ENCODE data around the gene IL6ST. TPM values are rescaled to one million over a fixed set of nuclear protein-coding genes. Genes with fewer than 3 reads are reported as not detected.
"Not testable (repeated sequence)": the region's sequence is repeated elsewhere in the genome, so short reads cannot be mapped to it uniquely, and the experiment has no call there.

The IL6ST gene
- total RNA-seq, 4 donors from 2014 or later, result 384 to 561 (median 517) TPM

GRCh38 chr5:55988979-55989638 lies 5.7 kb downstream of the IL6ST start:
- intact Hi-C loops (cut with DNase I), result loop anchor here (10.0 kb wide), 1 partner anchor 54 kb away; no protein-coding TSS in a partner anchor
- WGBS, result 66% methylated on average over 4 of the region's 4 CpGs
- no peak for DNase-seq (ENCODE audit: extremely low spot score)
- H3K9me3 ChIP-seq, result no peaks in the 10 kb centered on the region
- peak overlapping the region in 1 of 4 donors; percentile 24 for H3K27ac ChIP-seq (replicated peaks in 1 of 4)
- peaks cover 36 to 85% (median 67%) of the 10 kb centered on the region in 4 donors for H3K4me1 ChIP-seq
- H3K36me3 ChIP-seq, result peaks cover 0 to 7% (median 0%) of the 10 kb centered on the region in 4 donors
- no peaks in the 10 kb centered on the region for H3K27me3 ChIP-seq
- no peak for TF ChIP-seq POLR2A (IDR thresholded peaks at IDR 0.05; ENCODE audit: low read depth)
- no peak for TF ChIP-seq EP300 (IDR thresholded peaks at IDR 0.05)
- TF ChIP-seq POLR2AphosphoS5 (IDR thresholded peaks at IDR 0.05), result no peak
- TF ChIP-seq CTCF (IDR thresholded peaks at IDR 0.05), result no peak
- H3K4me3 ChIP-seq, result peak overlapping the region in 3 of 4 donors; percentile 13 to 93 (median 14)

- DNase-seq (ENCODE audit: extremely low spot score); H3K27ac ChIP-seq (replicated peaks in 1 of 4); H3K4me3 ChIP-seq; H3K9me3 ChIP-seq; H3K36me3 ChIP-seq; H3K27me3 ChIP-seq: not testable (repeated sequence)
- peaks cover 43 to 92% (median 74%) of the 10 kb centered on the region in 4 donors for H3K4me1 ChIP-seq
- 96% methylated on average over 10 of the region's 10 CpGs for WGBS
- intact Hi-C loops (cut with DNase I), result loop anchor here (10.0 kb wide), 1 partner anchor 54 kb away; no protein-coding TSS in a partner anchor
These were observed 6.3 kb downstream of the IL6ST start for GRCh38 chr5:55988428-55988827.

GRCh38 chr5:55986931-55987330 lies 7.8 kb downstream of the IL6ST start:
- 89% methylated on average over 4 of the region's 4 CpGs for WGBS
- Histone ChIP-seq H3K27me3 (no peaks in the 10 kb centered on the region), H3K9me3 (no peaks in the 10 kb centered on the region), H3K27ac (replicated peaks in 1 of 4) (no peak overlapping the region), H3K4me1 (peaks cover 52 to 96% (median 78%) of the 10 kb centered on the region in 4 donors), H3K36me3 (peaks cover 0 to 11% (median 2%) of the 10 kb centered on the region in 4 donors), H3K4me3 (no peak overlapping the region)
- DNase-seq (ENCODE audit: extremely low spot score), result no peak
- no peak for TF ChIP-seq POLR2A (IDR thresholded peaks at IDR 0.05; ENCODE audit: low read depth)
- TF ChIP-seq POLR2AphosphoS5 (IDR thresholded peaks at IDR 0.05), result no peak
- TF ChIP-seq CTCF (IDR thresholded peaks at IDR 0.05), result no peak
- no peak for TF ChIP-seq EP300 (IDR thresholded peaks at IDR 0.05)
- intact Hi-C loops (cut with DNase I), result loop anchor here (10.0 kb wide), 1 partner anchor 52 kb away; no protein-coding TSS in a partner anchor

GRCh38 chr5:55985181-55985580 lies 9.6 kb downstream of the IL6ST start:
- DNase-seq (ENCODE audit: extremely low spot score), result no peak
- TF ChIP-seq POLR2A (IDR thresholded peaks at IDR 0.05; ENCODE audit: low read depth) (no peak), CTCF (IDR thresholded peaks at IDR 0.05) (no peak), POLR2AphosphoS5 (IDR thresholded peaks at IDR 0.05) (no peak), EP300 (IDR thresholded peaks at IDR 0.05) (no peak)
- 90% methylated on average over 6 of the region's 6 CpGs for WGBS
- H3K4me3 ChIP-seq, result no peak overlapping the region
- H3K27ac ChIP-seq (replicated peaks in 1 of 4), result no peak overlapping the region
- no peaks in the 10 kb centered on the region for H3K27me3 ChIP-seq
- no peaks in the 10 kb centered on the region for H3K9me3 ChIP-seq
- H3K36me3 ChIP-seq, result peaks cover 0 to 28% (median 14%) of the 10 kb centered on the region in 4 donors
- peaks cover 44 to 81% (median 65%) of the 10 kb centered on the region in 4 donors for H3K4me1 ChIP-seq
- intact Hi-C loops (cut with DNase I), result loop anchor here (10.0 kb wide), 1 partner anchor 50 kb away; no protein-coding TSS in a partner anchor

- WGBS, result 82% methylated on average over 2 of the region's 2 CpGs
- intact Hi-C loops (cut with DNase I), result loop anchor here (5.0 to 10.0 kb wide), 2 partner anchors 49 to 218 kb away; no protein-coding TSS in a partner anchor
- Histone ChIP-seq H3K27ac (replicated peaks in 1 of 4) (no peak overlapping the region), H3K36me3 (peaks cover 0 to 34% (median 16%) of the 10 kb centered on the region in 4 donors), H3K4me1 (peaks cover 34 to 81% (median 62%) of the 10 kb centered on the region in 4 donors), H3K4me3 (no peak overlapping the region), H3K27me3 (no peaks in the 10 kb centered on the region), H3K9me3 (no peaks in the 10 kb centered on the region)
- TF ChIP-seq POLR2A (IDR thresholded peaks at IDR 0.05; ENCODE audit: low read depth), result no peak
- TF ChIP-seq POLR2AphosphoS5 (IDR thresholded peaks at IDR 0.05), result no peak
- TF ChIP-seq EP300 (IDR thresholded peaks at IDR 0.05), result no peak
- no peak for TF ChIP-seq CTCF (IDR thresholded peaks at IDR 0.05)
- DNase-seq (ENCODE audit: extremely low spot score), result no peak
These were observed 10.8 kb downstream of the IL6ST start for GRCh38 chr5:55983986-55984385.
